A549 (cell line): ENCODE results near the gene SACS. TPM values are rescaled to one million over a fixed set of nuclear protein-coding genes. Genes with fewer than 3 reads are reported as not detected.

ENCODE experiments used
- ATAC-seq, 2 experiments: fragments of 200-7000 bp in 1 of 2; fragments of >200 bp in 1 of 2; cut with Nextera tagmentation in 1 of 2; cut with Tn5 transposase in 1 of 2; 3 replicates each; pipeline versions ENCODE4 v1.8.0 to v1.9.1; 2018 to 2020; ENCODE audit warnings: mild to moderate bottlenecking in 1 of 2, moderate library complexity in 1 of 2
- CTCF ChIA-PET: fragments of 300-600 bp; sonication (Branson Sonifier 250); formaldehyde crosslinking; extraction: SDS; loops from one replicate; lab custom pipeline; 2021; ENCODE audit warnings: antibody characterized with exemption, inconsistent platforms; lab: Yijun Ruan, JAX
- POLR2A ChIA-PET: fragments of 350-600 bp; formaldehyde crosslinking; extraction: SDS; loops from one replicate; lab custom pipeline; 2021; ENCODE audit warnings: antibody characterized with exemption, inconsistent platforms; lab: Yijun Ruan, JAX
- DNase-seq, 2 experiments: peaks; one replicate each; pipeline versions ENCODE4 v3.0.0 to v3.0.0-alpha.2; 2011 to 2016; ENCODE audit warnings: low read depth in 1 of 2, low spot score in 1 of 2
- FAIRE-seq: peaks from 2 replicates; lab custom pipeline; 2011; peaks lifted over from hg19 to GRCh38; lab: Jason Lieb, UNC
- H3K27ac ChIP-seq, 2 experiments: fragments of >200 bp; sonication (Bioruptor Twin); formaldehyde crosslinking; 3 replicates each; pipeline ENCODE4 v1.5.1; 2016 to 2017
- H3K4me1 ChIP-seq: fragments of >200 bp; sonication (Bioruptor Twin); formaldehyde crosslinking; 3 replicates; pipeline ENCODE4 v1.6.1; 2016
- H3K4me2 ChIP-seq: fragments of >200 bp; sonication (Bioruptor Twin); formaldehyde crosslinking; 3 replicates; pipeline ENCODE4 v1.6.1; 2016
- H3K4me3 ChIP-seq: fragments of >200 bp; sonication (Bioruptor Twin); formaldehyde crosslinking; 3 replicates; pipeline ENCODE4 v1.5.1; 2016
- H3K9me3 ChIP-seq: fragments of >200 bp; sonication (Bioruptor Twin); formaldehyde crosslinking; 3 replicates; pipeline ENCODE4 v1.6.1; 2016
- CBX2 ChIP-seq: fragments of 200-600 bp; sonication (generic); IDR thresholded peaks from 2 replicates; pipeline ENCODE4 v1.6.1; 2016; ENCODE audit warnings: low read depth, mild to moderate bottlenecking, borderline replicate concordance
- CBX8 ChIP-seq: fragments of 200-600 bp; sonication (generic); IDR thresholded peaks from 2 replicates; pipeline ENCODE4 v1.6.1; 2016
- CEBPB ChIP-seq, 2 experiments: fragments of >200 bp in 1 of 2; sonication (Bioruptor Twin) in 1 of 2; formaldehyde crosslinking in 1 of 2; IDR thresholded peaks; 2 replicates each; pipeline ENCODE4 v1.6.1; 2012 to 2016
- CHD2 ChIP-seq: fragments of 150-350 bp; IDR thresholded peaks from 2 replicates; pipeline ENCODE4 v1.6.1; 2014; ENCODE audit warnings: low read length; ENCODE audit not compliant: partially characterized antibody
- E2F6 ChIP-seq: IDR thresholded peaks from 2 replicates; pipeline ENCODE4 v1.6.1; 2012; ENCODE audit warnings: low read depth, borderline replicate concordance
- EHF ChIP-seq: fragments of 250-450 bp; sonication (Bioruptor Pico); IDR thresholded peaks from 2 replicates; pipeline ENCODE4 v1.5.0; 2020; ENCODE audit warnings: mild to moderate bottlenecking
- EHMT2 ChIP-seq: fragments of 200-600 bp; sonication (generic); IDR thresholded peaks from 2 replicates; pipeline ENCODE4 v1.6.1; 2016; ENCODE audit warnings: antibody characterized with exemption, low read depth, mild to moderate bottlenecking, moderate library complexity
- ELK1 ChIP-seq: fragments of 150-350 bp; IDR thresholded peaks from 2 replicates; pipeline ENCODE4 v1.6.1; 2014; ENCODE audit warnings: low read depth, mild to moderate bottlenecking, low read length
- EP300 ChIP-seq, 2 experiments: fragments of >200 bp; sonication (Bioruptor Twin); formaldehyde crosslinking; IDR thresholded peaks; 2 replicates in 1 of 2; 3 replicates in 1 of 2; pipeline ENCODE4 v1.6.1; 2016 to 2017
- FOXS1 ChIP-seq: fragments of 250-450 bp; sonication (Bioruptor Pico); IDR thresholded peaks from 2 replicates; pipeline ENCODE4 v1.5.0; 2020; ENCODE audit warnings: mild to moderate bottlenecking, moderate library complexity
- HMGXB4 ChIP-seq: fragments of 250-450 bp; sonication (Bioruptor Pico); IDR thresholded peaks from 2 replicates; pipeline ENCODE4 v1.5.0; 2021; ENCODE audit warnings: mild to moderate bottlenecking, moderate library complexity, borderline replicate concordance
- HOXB5 ChIP-seq: fragments of 250-450 bp; sonication (Bioruptor Pico); IDR thresholded peaks from 2 replicates; pipeline ENCODE4 v1.5.0; 2020; ENCODE audit warnings: mild to moderate bottlenecking, moderate library complexity
- JUNB ChIP-seq: fragments of >200 bp; sonication (Bioruptor Twin); formaldehyde crosslinking; IDR thresholded peaks from 2 replicates; pipeline ENCODE4 v1.6.1; 2016
- MAZ ChIP-seq: fragments of 150-350 bp; IDR thresholded peaks from 2 replicates; pipeline ENCODE4 v1.6.1; 2014; ENCODE audit warnings: antibody characterized with exemption, low read depth, low read length, borderline replicate concordance
- MYC ChIP-seq: IDR thresholded peaks from 2 replicates; pipeline ENCODE4 v1.6.1; 2012; ENCODE audit warnings: mild to moderate bottlenecking, inconsistent platforms, low read length, improper control_type of control experiment, borderline replicate concordance
- NFE2L2 ChIP-seq: fragments of 150-350 bp; conservative IDR thresholded peaks from 2 replicates; pipeline ENCODE4 v1.6.1; 2014; ENCODE audit warnings: low read length
- POLR2A ChIP-seq: IDR thresholded peaks from 2 replicates; pipeline ENCODE4 v1.6.1; 2012; ENCODE audit warnings: mild to moderate bottlenecking, low read length
- RARB ChIP-seq: fragments of 250-450 bp; sonication (Bioruptor Pico); IDR thresholded peaks from 2 replicates; pipeline ENCODE4 v1.8.0; 2021; ENCODE audit warnings: mild to moderate bottlenecking, moderate library complexity
- RCOR1 ChIP-seq: fragments of 150-350 bp; IDR thresholded peaks from 2 replicates; pipeline ENCODE4 v1.6.1; 2014; ENCODE audit warnings: antibody characterized with exemption, low read length, low read depth
- REST ChIP-seq: fragments of 200-600 bp; sonication (generic); IDR thresholded peaks from 2 replicates; pipeline ENCODE4 v1.6.1; 2016; ENCODE audit warnings: antibody characterized with exemption, mild to moderate bottlenecking, moderate library complexity
- RNF2 ChIP-seq: fragments of 200-600 bp; sonication (generic); IDR thresholded peaks from 2 replicates; pipeline ENCODE4 v1.6.1; 2016; ENCODE audit warnings: low read depth, mild to moderate bottlenecking, antibody characterized with exemption, moderate library complexity, borderline replicate concordance
- SMC3 ChIP-seq: fragments of >200 bp; sonication (Bioruptor Twin); formaldehyde crosslinking; IDR thresholded peaks from 3 replicates; pipeline ENCODE4 v1.6.1; 2018; ENCODE audit warnings: inconsistent platforms
- SREBF2 ChIP-seq: fragments of 450-650 bp; IDR thresholded peaks from 2 replicates; pipeline ENCODE4 v1.6.1; 2014; ENCODE audit warnings: mild to moderate bottlenecking, moderate library complexity
- TP53 ChIP-seq: fragments of 250-450 bp; sonication (Bioruptor Pico); IDR thresholded peaks from 2 replicates; pipeline ENCODE4 v1.5.0; 2021; ENCODE audit warnings: mild to moderate bottlenecking, moderate library complexity
- ZFP36 ChIP-seq: fragments of 450-650 bp; IDR thresholded peaks from 2 replicates; pipeline ENCODE4 v1.6.1; 2014; ENCODE audit warnings: borderline replicate concordance; ENCODE audit not compliant: partially characterized antibody
- ZNF302 ChIP-seq: fragments of 250-450 bp; sonication (Bioruptor Pico); IDR thresholded peaks from 2 replicates; pipeline ENCODE4 v1.9.0; 2021; ENCODE audit warnings: inconsistent platforms, mild to moderate bottlenecking, moderate library complexity
- WGBS: methylation state at CpG from one replicate; pipeline ENCODE4 v1.1.6; 2017; ENCODE audit errors: missing lambda C conversion rate; 5-methylcytosine and 5-hydroxymethylcytosine counted together
- polyA plus RNA-seq, 4 experiments: library from polyadenylated mRNA; depleted of rRNA in 3 of 4; stranded (reverse); fragments of >200 nt; fragmentation: RNase III in 1 of 4; extraction: RNeasy Plus Mini Kit Qiagen cat#74134 plus additional on column Dnase treatment in 1 of 4; gene quantifications; 2 replicates in 3 of 4; 3 replicates in 1 of 4; pipeline ENCODE4 v1.2.3, GENCODE V29; 2011 to 2017

Gene SACS
- polyA plus RNA-seq, 2 of the 4 experiments (the other 2 are of a cell fraction): 6.9 to 23.8 TPM

- Histone ChIP-seq H3K4me1 (no peaks in the 10 kb centered on the region), H3K27ac (no peak overlapping the region), H3K9me3 (no peaks in the 10 kb centered on the region), H3K4me2 (no peak overlapping the region), H3K4me3 (no peak overlapping the region)
- ChIA-PET CTCF (interaction anchor here (0.7 to 2.4 kb wide), 4 partner anchors 9 to 443 kb away, joined by 3 to 6 read pairs (median 4); no protein-coding TSS in a partner anchor), POLR2A (no interaction called here)
- no peak for FAIRE-seq
- TF ChIP-seq JUNB (no peak), FOXS1 (CRISPR knock-in tag) (no peak), CEBPB (IDR thresholded peaks at IDR 0.05) (no peak), POLR2A (no peak), REST (no peak), EP300 (IDR thresholded peaks at IDR 0.05) (no peak), CHD2 (no peak), HMGXB4 (CRISPR knock-in tag) (no peak), CBX8 (no peak), MYC (no peak), E2F6 (no peak), HOXB5 (CRISPR knock-in tag) (no peak), RCOR1 (no peak), SREBF2 (no peak), TP53 (CRISPR knock-in tag) (no peak), ZNF302 (CRISPR knock-in tag) (no peak)
- 84% methylated on average over 9 of the region's 9 CpGs for WGBS
- ATAC-seq: no peak
- DNase-seq: no peak
Observed at GRCh38 chr13:23456437-23457210, 23.1 kb upstream of the SACS start.

- CTCF ChIA-PET: interaction anchor here (0.7 to 2.4 kb wide), 5 partner anchors 10 to 444 kb away, joined by 3 to 6 read pairs (median 4); no protein-coding TSS in a partner anchor
- ATAC-seq: no peak
Observed at GRCh38 chr13:23455401-23456185, 22.1 kb upstream of the SACS start.

More at GRCh38 chr13:23455401-23456185, 22.1 kb upstream of the SACS start:
- Histone ChIP-seq H3K4me1 (no peaks in the 10 kb centered on the region), H3K27ac (no peak overlapping the region), H3K4me2 (no peak overlapping the region), H3K9me3 (no peaks in the 10 kb centered on the region), H3K4me3 (no peak overlapping the region)
- FAIRE-seq: no peak
- TF ChIP-seq CHD2 (no peak), CBX2 (no peak), RARB (no peak), ZFP36 (no peak), JUNB (no peak), SMC3 (no peak), ELK1 (no peak), RNF2 (no peak), EHF (CRISPR knock-in tag) (no peak), MAZ (no peak), SREBF2 (no peak), NFE2L2 (no peak), EHMT2 (no peak)
- 71% methylated on average over 7 of the region's 7 CpGs for WGBS
- no peak for DNase-seq
- POLR2A ChIA-PET: no interaction called here
